HG02588 (cell line): ENCODE data around the gene HLA-DMA.

Experiments
- ATAC-seq: cut with Tn5 transposase; IDR thresholded peaks from one replicate; pipeline ENCODE4 v1.9.1; 2021; ENCODE audit warnings: mild to moderate bottlenecking, moderate library complexity; ENCODE audit not compliant: unreplicated experiment

The HLA-DMA gene

GRCh38 chr6:32952817-32953739, at the start of gene HLA-DMA:
Gene HLA-DMA (minus strand): TSS chr6:32953097. CDS start chr6:32953036, 61 bp downstream.
- peak; percentile 86 for ATAC-seq

GRCh38 chr6:33001685-33002084, 48.8 kb upstream of the HLA-DMA start:
- no peak for ATAC-seq

GRCh38 chr6:33000055-33000454, 47.2 kb upstream of the HLA-DMA start:
- no peak for ATAC-seq

- no peak for ATAC-seq
Measured at GRCh38 chr6:32995448-32995847, 42.6 kb upstream of the HLA-DMA start.

GRCh38 chr6:32993363-32993973, 40.6 kb upstream of the HLA-DMA start:
- ATAC-seq, result no peak

- ATAC-seq, result no peak
Measured at GRCh38 chr6:32991972-32992371, 39.1 kb upstream of the HLA-DMA start.

GRCh38 chr6:32989368-32989767, 36.5 kb upstream of the HLA-DMA start:
- ATAC-seq, result no peak

GRCh38 chr6:32984622-32985389, 31.9 kb upstream of the HLA-DMA start:
- ATAC-seq, result peak; percentile 52

- ATAC-seq, result no peak
Measured at GRCh38 chr6:32983964-32984621, 31.2 kb upstream of the HLA-DMA start.

GRCh38 chr6:32983493-32983848, 30.6 kb upstream of the HLA-DMA start:
- no peak for ATAC-seq

- no peak for ATAC-seq
Measured at GRCh38 chr6:32982702-32983492, 30.0 kb upstream of the HLA-DMA start.

GRCh38 chr6:32982084-32982701, 29.3 kb upstream of the HLA-DMA start:
- ATAC-seq, result no peak

GRCh38 chr6:32980488-32981038, 27.7 kb upstream of the HLA-DMA start:
- ATAC-seq, result no peak

- ATAC-seq, result no peak
Measured at GRCh38 chr6:32979720-32980487, 27.0 kb upstream of the HLA-DMA start.

GRCh38 chr6:32977953-32978324, 25.0 kb upstream of the HLA-DMA start:
- ATAC-seq, result no peak

GRCh38 chr6:32977272-32977952, 24.5 kb upstream of the HLA-DMA start:
- no peak for ATAC-seq

GRCh38 chr6:32976334-32977069, 23.6 kb upstream of the HLA-DMA start:
- no peak for ATAC-seq

GRCh38 chr6:32975886-32976285, 23.0 kb upstream of the HLA-DMA start:
- no peak for ATAC-seq
